Tibial nerve (tissue), 4 donors: ENCODE results near the gene HDDC3.

Experiments used
- CTCF ChIP-seq, 5 experiments: fragments of 200-600 bp in 3 of 5; fragments of 450-650 bp in 2 of 5; sonication (generic) in 3 of 5; IDR thresholded peaks; one replicate each; pipeline ENCODE4 v1.5.1; 2016 to 2019; ENCODE audit warnings: antibody characterized with exemption in 5 of 5, mild to moderate bottlenecking in 3 of 5, moderate library complexity in 2 of 5
- EP300 ChIP-seq, 2 donors: sonication (generic); formaldehyde crosslinking; IDR thresholded peaks; one replicate each; pipeline ENCODE4 v1.6.1; 2017; ENCODE audit warnings: antibody characterized with exemption in 2 of 2, mild to moderate bottlenecking in 1 of 2
- POLR2A ChIP-seq, 2 donors: fragments of 450-650 bp; IDR thresholded peaks; one replicate each; pipeline ENCODE4 v1.6.1; 2017; ENCODE audit warnings: antibody characterized with exemption in 2 of 2, mild to moderate bottlenecking in 2 of 2, moderate library complexity in 2 of 2

- TF ChIP-seq CTCF (IDR thresholded peaks at IDR 0.05) (peak in 1 of 5 experiments; percentile 9), EP300 (IDR thresholded peaks at IDR 0.05) (peak in 1 of 2 donors; percentile 64), POLR2A (IDR thresholded peaks at IDR 0.05) (no peak)
Measured at GRCh38 chr15:90902840-90903732, 29.3 kb downstream of the HDDC3 start, which contains the start of gene MAN2A2.
